H1 (cell line): Measurements from ENCODE around the gene SEPTIN7. TPM values are rescaled to one million over a fixed set of nuclear protein-coding genes. Genes with fewer than 3 reads are reported as not detected.

Experiments
- CTCF ChIA-PET: fragments of 300-600 bp; sonication (Branson Sonifier 250); formaldehyde crosslinking; loops from one replicate; lab custom pipeline; 2021; ENCODE audit not compliant: partially characterized antibody; lab: Charles Lee
- POLR2A ChIA-PET: fragments of 300-600 bp; sonication (Branson Sonifier 250); formaldehyde crosslinking; loops from one replicate; lab custom pipeline; 2021; ENCODE audit warnings: inconsistent platforms; ENCODE audit not compliant: partially characterized antibody; lab: Charles Lee
- DNase-seq, 2 experiments: peaks; one replicate each; pipeline versions ENCODE4 v3.0.0 to v3.0.0-alpha.2; 2010 to 2022; ENCODE audit warnings: low spot score in 2 of 2, low read depth in 1 of 2, mixed read lengths in 1 of 2
- FAIRE-seq: peaks from 2 replicates; lab custom pipeline; 2011; peaks lifted over from hg19 to GRCh38; lab: Jason Lieb, UNC
- H2AFZ ChIP-seq: 2 replicates; pipeline ENCODE4 v1.8.1; 2012; ENCODE audit warnings: low read length, inconsistent platforms
- H2AK5ac ChIP-seq: 2 replicates; pipeline ENCODE4 v1.6.1; 2013; ENCODE audit warnings: low read depth, low read length
- H2BK120ac ChIP-seq: replicated peaks from 2 replicates; pipeline ENCODE3; 2013; ENCODE audit warnings: low read depth, low read length, inconsistent platforms
- H2BK12ac ChIP-seq: 2 replicates; pipeline ENCODE4 v1.6.1; 2013; ENCODE audit warnings: low read depth, low read length
- H2BK15ac ChIP-seq: 2 replicates; pipeline ENCODE4 v1.6.1; 2013; ENCODE audit warnings: low read length
- H2BK20ac ChIP-seq: 2 replicates; pipeline ENCODE4 v1.6.1; 2013; ENCODE audit warnings: low read length
- H2BK5ac ChIP-seq: 2 replicates; pipeline ENCODE4 v1.6.1; 2013; ENCODE audit warnings: low read depth, low read length
- H3K14ac ChIP-seq: 2 replicates; pipeline ENCODE4 v1.6.1; 2013; ENCODE audit warnings: inconsistent platforms; ENCODE audit not compliant: insufficient read length
- H3K18ac ChIP-seq: 2 replicates; pipeline ENCODE4 v1.6.1; 2013; ENCODE audit warnings: low read length; ENCODE audit errors: extremely low read depth
- H3K23ac ChIP-seq: 2 replicates; pipeline ENCODE4 v1.6.1; 2013; ENCODE audit warnings: inconsistent platforms; ENCODE audit not compliant: insufficient read length
- H3K23me2 ChIP-seq: 2 replicates; pipeline ENCODE4 v1.6.1; 2013; ENCODE audit warnings: low read depth, low read length
- H3K27ac ChIP-seq: 2 replicates; pipeline ENCODE4 v1.6.1; 2011; ENCODE audit warnings: low read depth, low read length, inconsistent platforms
- H3K27me3 ChIP-seq, 4 experiments: replicated peaks in 1 of 4; 1 replicate in 1 of 4; 2 replicates in 3 of 4; pipeline versions ENCODE4 v1.6.1 to v1.8.1; 2011 to 2013; ENCODE audit warnings: low read length in 3 of 4, mild to moderate bottlenecking in 3 of 4, inconsistent platforms in 2 of 4, mixed read lengths in 2 of 4, moderate library complexity in 1 of 4; ENCODE audit not compliant: control insufficient read depth in 3 of 4, insufficient read depth in 3 of 4; ENCODE audit errors: extremely low read depth in 1 of 4
- H3K36me3 ChIP-seq, 4 experiments: 2 replicates each; pipeline versions ENCODE4 v1.6.1 to v1.8.1; 2011 to 2013; ENCODE audit warnings: mild to moderate bottlenecking in 4 of 4, low read length in 3 of 4, moderate library complexity in 2 of 4, control low read depth in 1 of 4, inconsistent platforms in 1 of 4; ENCODE audit not compliant: insufficient read depth in 4 of 4, control insufficient read depth in 2 of 4
- H3K4ac ChIP-seq: replicated peaks from 2 replicates; pipeline ENCODE3; 2013; ENCODE audit warnings: low read length, low read depth, mixed read lengths, inconsistent platforms; ENCODE audit not compliant: insufficient read length
- H3K4me1 ChIP-seq, 4 experiments: replicated peaks in 1 of 4; 1 replicate in 1 of 4; 2 replicates in 3 of 4; pipeline versions ENCODE4 v1.6.1 to v1.8.1; 2011 to 2013; ENCODE audit warnings: low read length in 3 of 4, inconsistent platforms in 2 of 4, mixed read lengths in 1 of 4; ENCODE audit not compliant: insufficient read depth in 4 of 4, control insufficient read depth in 3 of 4
- H3K4me2 ChIP-seq, 2 experiments: 2 replicates each; pipeline versions ENCODE4 v1.6.1 to v1.8.1; 2011 to 2013; ENCODE audit warnings: low read depth in 2 of 2, low read length in 2 of 2, control low read depth in 1 of 2, inconsistent platforms in 1 of 2, mild to moderate bottlenecking in 1 of 2; ENCODE audit not compliant: insufficient read depth in 1 of 2
- H3K4me3 ChIP-seq, 4 experiments: fragments of 200-600, 300-600 bp in 1 of 4; sonication (generic), shearing (Covaris generic), sonication (Bioruptor Twin) in 1 of 4; 2 replicates each; pipeline versions ENCODE4 v1.5.1 to v1.8.1; 2011 to 2016; ENCODE audit warnings: low read length in 4 of 4, low read depth in 3 of 4, control low read depth in 2 of 4, inconsistent platforms in 2 of 4, mild to moderate bottlenecking in 2 of 4, mixed read lengths in 1 of 4, moderate library complexity in 1 of 4; ENCODE audit not compliant: insufficient read depth in 2 of 4; ENCODE audit errors: extremely low read depth in 1 of 4
- H3K56ac ChIP-seq: replicated peaks from 2 replicates; pipeline ENCODE3; 2013; ENCODE audit warnings: low read depth, mild to moderate bottlenecking, mixed read lengths, low read length, inconsistent platforms; ENCODE audit not compliant: insufficient read length
- H3K79me1 ChIP-seq: 2 replicates; pipeline ENCODE4 v1.6.1; 2013; ENCODE audit warnings: low read depth, low read length, control low read depth
- H3K79me2 ChIP-seq, 2 experiments: 2 replicates each; pipeline versions ENCODE4 v1.6.1 to v1.8.1; 2012 to 2013; ENCODE audit warnings: low read length in 2 of 2, mild to moderate bottlenecking in 2 of 2, inconsistent platforms in 1 of 2; ENCODE audit not compliant: insufficient read depth in 2 of 2, control insufficient read depth in 1 of 2
- H3K9ac ChIP-seq, 4 experiments: replicated peaks in 1 of 4; 1 replicate in 1 of 4; 2 replicates in 3 of 4; pipeline versions ENCODE4 v1.6.1 to v1.8.1; 2011 to 2013; ENCODE audit warnings: low read depth in 3 of 4, low read length in 3 of 4, control low read depth in 2 of 4, mild to moderate bottlenecking in 2 of 4, moderate library complexity in 2 of 4, inconsistent platforms in 1 of 4; ENCODE audit errors: extremely low read depth in 1 of 4
- H3K9me3 ChIP-seq, 2 experiments: 2 replicates each; pipeline versions ENCODE4 v1.6.1 to v1.8.1; 2012 to 2013; ENCODE audit warnings: mild to moderate bottlenecking in 2 of 2, moderate library complexity in 2 of 2, control low read depth in 1 of 2, inconsistent platforms in 1 of 2, low read depth in 1 of 2, low read length in 1 of 2, mixed read lengths in 1 of 2; ENCODE audit not compliant: insufficient read depth in 2 of 2
- H4K20me1 ChIP-seq, 2 experiments: replicated peaks in 1 of 2; 2 replicates each; pipeline versions ENCODE3 to v1.8.1; 2011 to 2013; ENCODE audit warnings: inconsistent platforms in 2 of 2, low read length in 2 of 2, mild to moderate bottlenecking in 1 of 2; ENCODE audit not compliant: insufficient read depth in 2 of 2, control insufficient read depth in 1 of 2
- H4K5ac ChIP-seq: 2 replicates; pipeline ENCODE4 v1.6.1; 2013; ENCODE audit warnings: low read length, low read depth, mixed read lengths, inconsistent platforms; ENCODE audit not compliant: insufficient read length
- H4K8ac ChIP-seq: 2 replicates; pipeline ENCODE4 v1.8.0; 2013; ENCODE audit warnings: mild to moderate bottlenecking, moderate library complexity, low read length, inconsistent platforms; ENCODE audit not compliant: insufficient read depth; ENCODE audit errors: extremely low read depth
- H4K91ac ChIP-seq: replicated peaks from 2 replicates; pipeline ENCODE3; 2013; ENCODE audit warnings: low read length, mixed read lengths, inconsistent platforms; ENCODE audit not compliant: insufficient read length
- WGBS, 2 experiments: shearing (Covaris generic) in 1 of 2; methylation state at CpG; one replicate each; pipeline versions ENCODE4 v1.1.6 to v1.1.7; 2013 to 2015; ENCODE audit warnings: low lambda C conversion rate in 2 of 2, mixed read lengths in 2 of 2, inconsistent platforms in 1 of 2, low coverage in 1 of 2, missing lambda C conversion rate in 1 of 2; ENCODE audit not compliant: insufficient replicate concordance in 2 of 2, insufficient coverage in 1 of 2, insufficient read length in 1 of 2; ENCODE audit errors: extremely low coverage in 1 of 2, missing lambda C conversion rate in 1 of 2; 5-methylcytosine and 5-hydroxymethylcytosine counted together
- polyA plus RNA-seq, 7 experiments: library from polyadenylated mRNA; depleted of rRNA in 3 of 7; stranded (reverse) in 5 of 7; unstranded in 2 of 7; fragments of >200 nt in 5 of 7; fragments of 200-250 nt in 2 of 7; gene quantifications; 1 replicate in 5 of 7; 2 replicates in 1 of 7; 4 replicates in 1 of 7; pipeline versions ENCODE4 v1.2.1 to v1.2.3, GENCODE V29; 2011 to 2013; ENCODE audit warnings: missing spikeins in 2 of 7, mixed read lengths in 2 of 7
- total RNA-seq: library from RNA; stranded (reverse); fragmentation: NEBNext Ultra II Directional; extraction: Animal tissue kit (Norgen Biotek cat#: 25700); gene quantifications from 2 replicates; pipeline ENCODE4 v1.2.1, GENCODE V29; 2021

SEPTIN7 gene
- total and polyA plus RNA-seq, 2 of the 8 experiments (the other 6 are each of a cell fraction or from before 2014, with no cell fraction given): 85.3 to 183 TPM

DNA sequence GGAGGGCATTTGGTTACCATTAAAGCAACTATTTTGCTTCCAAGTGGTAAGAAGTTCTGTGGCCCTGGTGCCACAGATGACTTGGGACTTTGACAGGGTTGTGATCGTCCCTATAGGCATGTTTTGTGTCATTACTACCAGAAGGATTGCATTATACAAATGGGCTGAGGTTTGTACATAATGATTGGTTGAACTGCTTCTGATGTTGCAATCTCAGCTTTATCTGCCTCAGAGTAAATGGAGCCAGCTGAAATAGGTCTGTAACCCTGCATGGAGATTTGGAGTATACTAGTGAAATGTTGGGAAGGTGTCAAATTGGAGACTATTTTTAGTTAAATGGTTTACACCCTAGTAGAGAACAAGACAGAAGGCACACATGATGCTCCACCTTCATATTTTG is 46.1 kb upstream of the SEPTIN7 start:
- no peak overlapping the region for H4K5ac ChIP-seq

More for the DNA sequence above, 46.1 kb upstream of the SEPTIN7 start:
- Histone ChIP-seq H2BK120ac (no peak overlapping the region), H3K9me3 (no peaks in the 10 kb centered on the region), H3K4me3 (no peak overlapping the region), H3K23me2 (no peaks in the 10 kb centered on the region; the same call in 1 of the 2 replicates), H3K9ac (no peak overlapping the region), H3K4me1 (no peaks in the 10 kb centered on the region; a peak in 1 of 7 replicates), H3K14ac (no peak overlapping the region), H2BK20ac (no peak overlapping the region), H2AK5ac (no peak overlapping the region), H4K8ac (no peak overlapping the region), H3K36me3 (no peaks in the 10 kb centered on the region), H2BK5ac (no peak overlapping the region), H3K27ac (no peak overlapping the region), H3K23ac (no peak overlapping the region), H3K79me1 (no peaks in the 10 kb centered on the region), H3K27me3 (no peaks in the 10 kb centered on the region), H2AFZ (no peak overlapping the region), H4K20me1 (no peaks in the 10 kb centered on the region), H3K4me2 (no peak overlapping the region), H2BK15ac (no peak overlapping the region), H3K56ac (no peak overlapping the region), H2BK12ac (no peak overlapping the region), H4K91ac (no peak overlapping the region), H3K79me2 (no peaks in the 10 kb centered on the region), H3K4ac (no peak overlapping the region), H3K18ac (no peak overlapping the region)
- no peak for DNase-seq
- ChIA-PET CTCF (interaction anchor here (1.5 kb wide), 1 partner anchor 45 kb away, joined by 6 read pairs; no protein-coding TSS in a partner anchor), POLR2A (interaction anchor here (2.0 kb wide), 1 partner anchor 46 kb away, joined by 5 read pairs; the partner anchor contains the start of gene SEPTIN7)
- 85% methylated on average over 1 of the region's 1 CpG; no CpG with 5 or more reads in 1 of the 2 experiments for WGBS, 2 experiments
- FAIRE-seq: no peak
